ENCODE data around the gene STYXL2.

STYXL2 gene

DNA sequence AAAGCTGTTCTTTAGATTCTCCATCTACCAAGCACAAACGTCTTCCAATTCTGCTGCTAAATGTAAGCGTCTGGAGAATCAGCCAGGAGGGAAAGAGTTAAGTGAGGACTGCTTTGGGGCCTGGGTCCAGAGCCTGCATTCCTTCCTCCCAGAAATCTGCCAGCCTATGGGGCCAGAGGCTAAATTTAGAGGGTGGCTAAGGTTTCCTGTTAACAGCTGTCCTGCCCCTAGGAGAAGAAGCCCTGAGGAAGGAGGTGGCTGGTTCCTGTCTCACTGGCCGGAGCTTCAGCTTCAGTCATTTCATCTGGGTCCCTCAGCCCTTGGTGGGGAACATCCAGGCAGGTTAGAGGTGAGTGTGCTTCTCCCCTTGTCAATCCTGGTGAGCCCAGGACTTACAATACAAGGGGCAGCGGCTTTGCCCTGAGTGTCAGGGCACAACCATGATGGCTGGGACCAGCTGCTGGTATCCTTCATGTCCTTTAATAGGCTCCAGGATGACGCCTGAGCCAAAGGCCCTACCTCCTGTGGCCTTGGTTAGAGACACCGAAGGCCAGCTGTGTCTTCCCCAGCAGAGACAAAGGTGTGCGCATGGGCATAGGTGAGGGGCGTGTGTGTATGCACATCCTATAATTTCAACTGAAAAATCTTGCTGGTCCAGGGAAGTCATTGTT is at the start of gene STYXL2:
STYXL2 (plus strand) TSS at position 230 of the 671 bp plus-strand sequence. CDS start 775 bp downstream, outside the sequence.
- no peak for DNase-seq (ENCODE audit: low read depth)

DNA sequence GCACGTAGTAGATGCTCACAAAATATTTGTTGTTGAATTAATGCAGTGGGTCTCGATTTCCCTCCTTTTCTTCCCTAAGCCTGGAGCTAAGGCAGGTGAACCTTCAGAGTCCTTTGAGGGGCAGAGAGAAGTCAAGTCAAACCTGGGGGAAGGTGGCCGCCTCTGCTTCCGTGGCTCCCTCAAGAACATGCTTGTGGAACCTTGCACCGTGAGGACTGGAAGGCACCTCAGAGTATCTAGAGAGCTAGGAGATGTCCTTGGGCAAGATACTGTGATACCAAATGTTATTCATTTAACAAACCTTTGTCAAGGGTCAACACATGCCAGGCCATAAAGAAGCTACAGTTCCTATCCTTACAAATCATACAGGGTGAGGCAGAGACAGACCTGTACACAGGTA is 42.0 kb upstream of the STYXL2 start:
- no peak for DNase-seq (ENCODE audit: low read depth)

DNA sequence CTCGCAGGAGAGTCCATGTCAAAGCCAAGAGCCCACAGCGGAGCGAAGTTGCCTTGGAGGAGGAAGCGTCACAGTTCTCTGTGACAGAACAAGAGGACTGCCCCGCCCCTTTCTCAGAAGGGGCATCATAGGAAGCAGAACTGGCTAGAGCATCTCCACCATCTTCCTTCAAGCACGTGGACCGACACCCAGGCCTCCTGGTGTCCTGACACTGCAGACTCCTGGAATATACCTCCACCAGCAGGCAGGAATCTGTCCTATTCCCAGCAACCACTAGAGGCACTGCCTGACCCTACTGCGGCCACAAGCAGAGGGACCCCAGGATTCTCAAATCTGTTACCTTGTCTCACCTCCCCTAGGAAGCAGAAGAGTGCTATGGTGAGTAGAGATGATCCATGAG is 41.5 kb upstream of the STYXL2 start:
- no peak for DNase-seq (ENCODE audit: low read depth)

DNA sequence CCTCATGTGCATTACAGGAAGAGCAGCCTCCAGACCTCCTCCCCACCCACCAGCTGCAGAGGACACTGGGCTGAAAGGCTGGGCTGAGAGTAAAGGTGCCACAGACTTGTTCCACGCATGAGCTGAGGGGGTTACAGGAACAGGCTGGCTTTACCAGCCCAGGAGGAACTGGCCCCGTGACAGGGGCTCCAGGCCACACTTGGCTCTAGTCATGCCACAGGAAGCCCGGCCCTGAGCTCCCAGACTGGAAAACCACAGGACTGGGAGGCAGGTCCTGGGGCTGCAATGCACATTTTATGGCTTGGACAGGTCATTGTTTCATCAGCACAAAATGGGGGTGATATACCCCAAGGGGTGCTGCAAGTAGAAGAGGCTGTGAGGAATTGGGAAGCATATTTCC is 39.3 kb upstream of the STYXL2 start:
- no peak for DNase-seq (ENCODE audit: low read depth)

DNA sequence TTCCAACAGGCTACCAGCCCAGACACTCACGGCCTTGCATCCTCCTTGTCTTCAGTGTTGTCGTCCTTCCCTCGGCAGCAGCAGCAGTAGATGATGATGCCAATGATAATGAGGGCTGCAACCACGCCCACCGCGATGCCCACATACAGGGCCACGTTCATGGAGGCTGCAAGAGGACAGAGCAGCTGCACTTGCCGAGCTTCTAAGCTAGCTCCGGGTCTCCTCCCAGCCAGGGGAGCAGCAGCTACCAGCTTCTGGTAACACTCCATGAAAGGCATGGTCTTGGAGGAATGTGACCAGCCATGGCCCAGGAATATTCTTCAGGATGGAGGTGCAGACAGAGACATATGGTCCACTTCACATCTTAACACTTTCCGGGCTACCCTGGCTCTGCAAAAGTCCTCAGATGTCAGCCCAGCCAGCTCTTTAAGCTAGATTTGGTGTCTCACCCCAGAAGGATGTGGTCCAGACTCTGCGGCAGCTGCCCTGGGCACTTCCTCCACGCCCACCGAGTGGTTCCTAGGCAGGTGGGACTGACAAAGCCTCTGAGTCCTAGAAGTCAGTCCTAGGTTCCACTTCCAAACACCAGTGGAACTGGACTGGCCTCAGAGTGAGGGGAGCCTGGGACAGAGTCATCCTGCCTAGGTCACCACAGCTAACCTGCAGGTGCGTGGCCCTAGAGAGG is 38.8 kb upstream of the STYXL2 start:
- no peak for DNase-seq (ENCODE audit: low read depth)

DNA sequence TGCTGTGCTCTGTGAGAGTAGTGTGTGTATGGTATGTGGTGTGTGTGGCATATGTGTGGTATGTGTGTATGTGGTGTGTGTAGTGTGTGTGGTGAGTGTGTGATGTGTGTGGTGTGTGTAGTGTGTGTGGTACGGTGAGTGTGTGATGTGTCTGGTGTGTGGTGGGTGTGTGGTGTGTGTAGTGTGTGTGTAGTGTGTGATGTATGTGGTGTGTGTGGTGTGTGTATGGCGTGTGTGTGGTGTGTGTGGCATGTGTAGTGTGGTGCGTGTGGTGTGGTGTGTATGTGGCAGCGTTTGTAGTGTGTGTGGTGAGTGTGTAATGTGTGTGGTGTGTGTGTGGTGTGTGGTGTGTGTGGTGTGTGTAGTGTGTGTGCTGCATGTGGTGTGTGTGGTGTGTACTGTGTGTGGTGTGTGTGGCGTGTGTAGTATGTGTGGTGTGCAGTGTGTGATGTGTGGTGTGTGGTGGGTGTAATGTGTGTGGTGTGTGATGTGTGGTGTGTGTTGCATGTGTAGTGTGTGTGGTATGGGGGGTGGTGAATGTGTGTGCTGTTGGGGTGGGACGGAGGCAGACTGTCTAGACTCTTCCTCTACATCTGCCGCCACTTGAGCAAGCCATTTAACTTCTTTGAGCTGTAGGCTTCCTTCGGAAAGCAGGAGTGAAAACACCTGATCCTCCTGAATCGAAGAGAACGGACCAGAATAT is 37.2 kb upstream of the STYXL2 start:
- DNase-seq (ENCODE audit: low read depth): no peak

DNA sequence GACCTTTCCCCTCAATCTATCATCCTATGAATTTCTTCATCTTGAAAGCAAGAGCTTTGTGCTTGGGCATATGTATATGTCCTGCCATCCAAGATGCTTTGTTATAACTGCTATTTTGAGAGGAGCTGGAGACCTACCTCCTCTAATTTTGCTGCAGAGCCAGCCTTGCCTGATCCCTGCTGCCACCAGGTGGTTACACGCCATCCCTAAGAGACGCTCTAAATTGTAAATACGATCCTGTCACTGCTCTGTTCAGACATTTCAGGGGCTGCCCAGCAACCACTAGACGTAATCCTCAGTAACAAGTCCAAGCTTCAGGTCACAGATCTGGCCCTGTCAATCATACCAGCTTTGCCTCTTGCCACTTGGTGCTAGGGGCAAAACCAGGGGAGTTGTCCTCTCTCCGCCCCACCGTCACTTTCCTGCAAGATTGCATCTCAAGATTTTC is 36.6 kb upstream of the STYXL2 start:
- DNase-seq (ENCODE audit: low read depth): no peak

DNA sequence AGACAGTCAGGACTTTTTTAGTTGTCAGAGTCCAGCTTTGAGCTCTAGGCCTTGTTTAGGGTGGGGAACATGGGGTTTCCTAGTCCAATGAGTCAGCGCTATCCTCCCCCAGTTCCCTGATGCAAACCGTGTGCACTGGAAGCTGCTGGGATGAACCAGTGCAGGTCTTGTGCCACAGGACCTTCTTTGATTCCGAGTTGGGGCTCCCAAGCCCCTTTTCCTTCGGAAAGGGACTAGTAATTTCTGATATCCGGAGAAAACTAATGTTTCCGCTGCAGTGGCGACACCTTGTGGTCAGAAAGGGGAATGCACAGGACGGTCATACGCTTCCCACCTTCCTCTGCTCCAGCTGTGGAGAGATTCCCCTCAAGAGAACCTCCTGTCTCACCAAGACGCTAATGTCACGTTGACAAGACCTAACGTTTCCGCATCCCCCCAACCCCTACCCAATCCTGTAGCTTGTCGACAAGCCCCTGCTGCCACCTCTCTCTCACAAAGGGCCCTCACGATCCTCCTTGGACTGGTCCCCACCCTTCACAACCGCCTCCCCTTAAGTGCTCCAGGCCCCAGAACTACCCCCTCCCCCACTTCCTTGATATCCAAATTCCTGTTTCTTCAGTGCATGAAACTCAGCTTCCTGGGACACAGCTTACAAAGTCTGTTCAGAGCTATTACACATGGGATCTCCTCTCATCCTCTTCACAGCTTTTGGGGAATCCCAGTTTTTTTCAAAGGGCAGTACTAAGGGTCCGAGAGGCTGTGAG is 34.6 kb upstream of the STYXL2 start:
- peak; percentile 60 for DNase-seq (ENCODE audit: low read depth)

DNA sequence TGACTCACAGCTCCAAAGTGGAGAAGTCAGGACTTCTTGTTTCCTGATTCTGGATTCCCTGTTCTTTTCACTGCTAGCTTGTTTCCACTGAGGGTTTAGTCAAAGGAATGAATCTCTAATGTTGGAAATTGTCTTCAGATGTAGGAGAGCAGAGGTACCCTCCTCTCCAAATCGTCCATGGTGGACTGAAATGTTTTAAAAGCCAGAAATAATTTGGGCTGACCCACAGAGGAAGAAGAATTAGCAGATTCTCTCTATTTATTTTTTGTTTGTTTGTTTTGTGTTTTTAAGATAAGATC is 34.1 kb upstream of the STYXL2 start:
- no peak for DNase-seq (ENCODE audit: low read depth)

DNA sequence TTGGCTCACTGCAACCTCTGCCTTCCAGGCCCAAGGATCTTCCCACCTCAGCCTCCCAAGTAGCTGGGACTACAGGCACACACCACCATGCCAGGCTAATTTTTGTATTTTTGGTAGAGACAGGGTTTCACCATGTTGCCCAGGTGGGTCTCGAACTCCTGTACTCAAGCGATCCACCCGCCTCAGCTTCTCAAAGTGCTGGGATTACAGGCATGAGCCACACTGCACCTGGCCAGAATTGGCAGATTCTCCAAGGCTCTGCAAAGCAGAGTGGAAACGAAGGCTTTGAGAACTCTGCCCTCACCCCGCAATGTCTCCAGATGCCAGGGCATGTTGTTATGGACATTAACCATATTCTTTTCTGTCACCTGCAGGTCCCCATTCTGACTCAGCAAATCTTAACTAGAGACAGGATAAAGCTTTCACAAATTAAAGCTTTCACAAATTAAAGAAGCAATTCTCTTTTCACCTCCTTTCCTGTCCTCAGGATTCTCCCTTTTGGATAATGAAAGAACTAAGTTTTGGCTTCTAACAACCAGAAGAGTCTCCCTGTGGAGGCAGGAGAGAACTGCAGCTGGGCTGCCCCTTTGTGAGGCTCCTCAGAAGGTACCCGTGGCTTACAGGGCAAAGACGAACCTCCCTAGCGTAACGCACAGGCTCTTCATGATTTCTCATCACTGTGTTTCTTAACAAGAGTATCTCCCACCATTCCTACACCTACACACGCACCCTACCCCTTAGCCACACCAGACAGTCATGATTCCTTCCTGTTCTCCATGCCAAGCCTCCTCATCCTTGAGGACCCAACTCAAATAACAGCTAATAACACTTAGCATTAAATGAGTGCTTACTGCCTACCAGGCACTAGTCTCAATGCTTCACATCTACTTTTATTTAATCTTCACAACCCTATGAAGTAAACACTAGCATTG is 33.5 kb upstream of the STYXL2 start:
- no peak for DNase-seq (ENCODE audit: low read depth)

DNA sequence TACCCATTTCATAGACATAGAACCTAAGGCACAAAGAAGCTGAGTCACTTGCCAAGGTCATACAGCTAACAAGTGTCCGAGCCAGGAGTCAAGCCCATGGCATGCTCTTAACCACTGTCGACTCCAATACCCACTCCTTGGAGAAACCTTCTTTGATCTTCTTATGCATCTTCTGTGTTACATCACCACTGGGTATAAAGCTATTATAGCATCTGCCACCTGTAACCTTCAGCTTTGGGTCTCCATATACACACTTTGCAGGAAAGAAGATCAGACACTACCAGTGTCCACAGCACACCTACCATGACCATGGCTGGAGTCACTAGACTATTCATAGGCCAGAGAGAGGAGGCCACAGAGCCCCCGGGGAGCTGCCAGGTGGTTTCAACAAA is 32.8 kb upstream of the STYXL2 start:
- no peak for DNase-seq (ENCODE audit: low read depth)

DNA sequence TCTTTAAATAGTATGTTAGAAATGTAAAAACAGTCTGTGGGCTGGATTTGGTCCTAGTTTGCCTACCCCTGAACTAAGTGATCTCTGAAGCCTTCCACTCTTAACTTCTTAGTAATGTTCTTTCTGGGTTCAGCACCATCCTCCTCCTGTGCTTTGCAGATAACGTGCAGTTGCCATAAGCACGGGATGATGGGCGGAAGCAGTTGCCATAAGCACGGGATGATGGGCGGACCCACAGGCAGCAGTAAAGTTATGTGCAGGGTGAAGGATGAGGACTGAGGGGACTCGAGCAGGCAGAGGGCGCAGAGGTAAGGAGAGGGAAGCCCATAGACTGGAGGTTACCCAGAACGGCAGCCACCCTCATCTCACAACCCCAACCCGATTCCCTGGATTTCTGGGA is 29.3 kb upstream of the STYXL2 start:
- no peak for DNase-seq (ENCODE audit: low read depth)

DNA sequence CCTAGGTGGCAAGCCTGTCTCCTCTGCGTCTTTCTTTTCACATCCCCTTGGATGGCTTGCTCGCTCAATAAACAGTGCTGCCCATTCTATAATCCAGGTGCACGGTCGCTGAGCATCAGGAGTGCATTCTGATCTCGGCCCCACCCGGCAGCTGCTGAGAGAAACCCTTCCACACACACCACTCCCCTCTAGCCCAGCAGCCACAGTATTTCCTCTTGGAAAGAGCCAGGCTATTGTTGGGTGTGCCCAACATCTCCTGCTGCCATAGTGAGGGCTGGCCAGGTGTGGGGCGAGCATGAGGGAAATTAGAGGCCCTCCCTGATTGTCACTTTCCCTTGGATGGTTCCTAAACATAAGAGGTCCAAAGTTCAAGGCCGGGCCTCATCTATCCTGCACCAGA is 28.4 kb upstream of the STYXL2 start:
- DNase-seq (ENCODE audit: low read depth): no peak

DNA sequence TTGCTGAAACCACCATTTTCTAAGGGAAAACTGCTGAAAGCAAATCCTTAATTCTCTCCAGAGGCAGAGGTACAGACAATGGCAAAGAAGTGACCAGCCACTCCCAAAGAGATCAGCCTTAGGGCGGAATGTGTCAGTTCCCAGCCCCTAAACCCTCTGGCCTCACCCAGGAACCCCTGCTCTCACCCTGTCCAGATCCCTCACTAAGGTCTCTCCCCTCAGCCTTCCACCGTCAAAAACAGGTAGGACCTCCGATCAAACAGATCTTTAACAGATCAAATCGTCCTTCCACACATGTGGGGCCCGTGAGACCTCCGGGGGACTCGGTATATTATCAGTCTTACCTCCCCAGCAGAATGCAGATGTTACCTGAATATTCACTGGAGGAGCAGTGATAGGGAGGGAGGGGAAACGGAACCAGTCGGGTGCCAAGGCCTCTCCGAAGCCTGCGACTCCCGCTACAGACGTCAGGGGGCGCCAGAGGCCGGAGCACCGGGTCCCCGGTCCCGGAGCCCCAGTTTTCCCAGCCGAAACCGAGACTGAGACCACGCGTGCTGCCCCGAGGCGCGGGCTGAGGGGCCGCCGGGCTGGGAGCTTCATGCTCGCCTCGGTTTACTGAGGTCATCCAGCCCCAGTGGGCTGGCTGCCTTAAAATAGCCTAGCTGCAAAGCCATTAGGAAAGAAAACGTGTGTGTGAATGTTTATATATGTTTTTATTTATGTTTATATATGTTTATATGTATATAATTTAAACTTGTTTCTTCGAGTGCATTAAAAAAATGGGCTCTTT is 27.3 kb upstream of the STYXL2 start:
- DNase-seq (ENCODE audit: low read depth): peak; percentile 78

DNA sequence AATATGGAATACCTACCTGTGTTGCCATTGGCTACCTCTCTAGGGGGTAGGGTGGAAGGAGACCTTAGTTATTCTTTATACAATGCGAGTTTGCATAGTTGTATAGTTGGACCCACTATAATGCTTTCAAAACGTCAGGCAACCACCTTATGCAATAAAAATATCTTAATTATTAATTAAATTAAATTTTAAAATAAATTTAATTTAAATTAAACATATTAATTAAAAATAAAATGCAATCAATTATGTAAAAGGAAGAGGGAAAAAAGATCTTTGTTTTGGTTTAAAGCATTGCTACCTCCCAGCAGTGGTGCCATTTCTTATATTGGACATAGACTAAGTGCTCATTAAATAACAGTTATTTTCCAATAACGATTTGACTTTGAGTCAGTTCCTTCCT is 26.0 kb upstream of the STYXL2 start:
- no peak for DNase-seq (ENCODE audit: low read depth)

DNA sequence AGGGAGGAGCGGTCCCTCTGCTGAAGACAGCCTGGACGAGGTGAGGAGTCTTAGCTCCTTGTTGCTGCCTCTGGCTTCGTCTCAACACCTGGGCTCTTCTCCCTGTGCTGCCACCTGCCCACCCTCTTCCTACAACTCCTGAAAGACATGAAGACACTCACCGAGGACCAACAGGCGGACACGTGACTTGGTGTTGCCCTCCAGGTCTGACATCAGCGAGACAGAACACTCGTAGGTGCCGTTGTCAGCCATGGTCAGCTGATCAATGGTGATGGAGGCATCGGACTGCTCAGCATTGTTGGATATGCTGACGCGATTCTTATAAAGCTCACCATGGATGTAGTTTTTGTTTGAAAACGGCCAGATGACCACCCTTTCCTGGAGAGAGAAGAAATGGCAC is 25.1 kb upstream of the STYXL2 start:
- no peak for DNase-seq (ENCODE audit: low read depth)

DNA sequence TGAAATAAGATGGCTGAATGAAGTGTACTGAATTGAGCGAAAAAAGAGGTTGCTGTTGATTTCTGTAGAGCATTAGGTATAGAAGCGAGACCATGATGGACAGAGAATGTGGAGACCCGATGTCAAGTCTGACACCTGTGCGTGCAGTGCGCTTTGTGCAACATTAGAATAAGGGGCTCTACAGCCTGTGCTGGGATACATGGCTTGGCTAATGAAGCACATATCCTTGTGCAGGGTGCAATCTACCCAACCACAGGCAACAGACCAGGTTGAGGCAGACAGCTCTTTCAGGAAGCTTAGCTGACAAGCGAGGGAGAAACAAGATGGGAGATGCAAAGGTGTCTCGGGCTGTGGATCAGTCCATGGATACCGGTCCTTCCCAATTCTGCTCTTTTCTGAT is 22.6 kb upstream of the STYXL2 start:
- no peak for DNase-seq (ENCODE audit: low read depth)

DNA sequence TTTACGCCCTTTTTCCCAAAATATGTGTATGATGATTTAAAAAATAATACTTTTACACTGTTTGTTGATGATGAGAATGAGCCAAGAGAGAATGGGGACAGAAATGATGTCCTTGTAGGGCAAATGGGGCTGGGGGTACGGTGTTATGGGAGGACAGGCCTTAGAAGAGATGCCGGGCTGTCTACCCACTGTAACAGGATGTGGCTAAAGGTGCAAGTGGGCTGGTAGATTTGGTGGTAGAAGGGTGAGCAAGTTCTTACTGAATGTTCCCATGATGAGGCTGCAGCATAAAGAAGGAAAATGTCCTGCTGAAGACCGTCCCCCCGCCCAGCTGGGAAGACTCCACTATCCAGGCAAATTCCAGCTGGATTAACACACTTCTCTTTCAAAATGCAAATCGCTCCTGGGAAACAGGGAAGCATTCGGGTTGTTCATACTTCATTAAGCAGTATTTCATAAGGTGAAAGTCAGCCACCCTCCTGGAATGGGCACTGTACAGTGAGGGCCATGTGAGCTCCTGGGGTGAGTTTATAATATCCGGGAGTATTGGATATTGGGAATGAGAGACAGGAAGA is 17.7 kb upstream of the STYXL2 start:
- DNase-seq (ENCODE audit: low read depth): no peak

DNA sequence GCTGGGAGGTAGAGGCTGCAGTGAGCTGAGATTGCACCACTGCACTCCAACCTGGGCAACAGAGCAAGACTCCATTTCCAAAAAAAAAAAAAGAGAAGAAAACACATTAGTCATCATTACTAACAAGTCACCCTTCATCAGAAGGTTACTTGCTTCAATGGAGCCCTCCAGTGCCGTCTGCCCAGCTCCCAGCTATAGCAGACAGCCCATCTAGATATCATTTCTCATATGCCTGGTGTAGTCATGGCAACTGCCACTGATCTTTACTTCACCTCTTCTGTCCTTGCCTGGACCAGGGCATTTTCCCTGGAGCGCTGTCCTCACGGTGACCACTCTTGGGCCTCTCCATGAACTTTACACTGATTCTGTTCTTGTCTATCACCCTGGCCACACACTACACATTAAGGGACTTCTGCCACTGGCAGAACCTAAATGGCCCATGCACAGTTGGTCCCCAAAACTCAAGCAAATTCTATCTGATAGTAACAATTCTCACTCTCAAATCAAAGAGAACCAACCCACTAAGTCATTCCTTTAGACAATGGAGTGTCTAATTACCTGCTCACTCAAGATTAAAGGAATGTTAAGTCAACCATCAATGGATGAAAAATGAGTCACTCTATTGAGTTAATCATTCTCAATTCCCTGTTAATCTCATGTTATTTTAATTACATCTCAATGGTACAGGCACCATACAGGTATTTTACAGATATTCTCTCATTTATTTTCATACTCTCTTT is 16.6 kb upstream of the STYXL2 start:
- no peak for DNase-seq (ENCODE audit: low read depth)

DNA sequence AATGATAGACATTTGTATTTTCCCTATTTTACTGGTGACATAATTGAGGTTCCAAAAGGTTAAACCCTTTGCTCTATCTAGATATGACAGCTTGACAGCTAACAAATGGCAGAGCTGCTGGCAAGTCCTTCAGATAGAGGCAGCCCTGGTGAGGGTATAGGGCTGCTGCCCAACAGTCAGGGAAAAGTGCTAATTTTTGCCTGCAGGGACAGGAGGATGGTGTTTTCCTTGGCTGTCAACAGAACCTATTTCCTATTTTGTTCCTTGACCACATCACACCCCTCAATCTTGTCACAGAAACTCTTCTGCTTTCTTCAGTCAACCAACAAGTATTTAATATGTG is 16.0 kb upstream of the STYXL2 start:
- DNase-seq (ENCODE audit: low read depth): no peak
